ENCODE data around the gene MBP. TPM values are rescaled to one million over a fixed set of nuclear protein-coding genes. Genes with fewer than 3 reads are reported as not detected.

The MBP gene
- total RNA-seq, 1 donor from 2014 or later, result 92.7 TPM

- intact Hi-C loops (cut with micrococcal nuclease), result no loop called here
Observed at GRCh38 chr18:77072566-77072965, 60.0 kb downstream of the MBP start.

GRCh38 chr18:77071711-77072292 lies 60.8 kb downstream of the MBP start:
- DNase-seq, result no peak
- intact Hi-C loops (cut with micrococcal nuclease), result no loop called here
- ATAC-seq (ENCODE audit: low read depth), result no peak
- H3K9me3 Mint-ChIP-seq, result no peaks in the 10 kb centered on the region
- no peaks in the 10 kb centered on the region for H3K27me3 Mint-ChIP-seq
- H3K27ac Mint-ChIP-seq, result peak overlapping the region; percentile 94
- peaks cover 83% of the 10 kb centered on the region for H3K4me1 Mint-ChIP-seq
- ChIA-PET POLR2A (interaction anchor here (0.9 to 12.6 kb wide), 6 partner anchors 8 to 60 kb away, joined by 3 to 171 read pairs (median 4); partner anchors contain the start of gene MBP), CTCF (interaction anchor here (1.4 to 5.4 kb wide), 2 partner anchors 17 to 91 kb away, joined by 3 to 43 read pairs; no protein-coding TSS in a partner anchor)
- H3K4me3 Mint-ChIP-seq, result peak overlapping the region; percentile 42
- no peak for TF ChIP-seq CTCF (IDR thresholded peaks at IDR 0.05)
- H3K36me3 Mint-ChIP-seq (ENCODE audit: low read depth), result peaks cover 53% of the 10 kb centered on the region

More at GRCh38 chr18:77072566-77072965, 60.0 kb downstream of the MBP start:
- ChIA-PET POLR2A (interaction anchor here (0.9 to 12.6 kb wide), 4 partner anchors 8 to 60 kb away, joined by 3 to 171 read pairs (median 67); partner anchors contain the start of gene MBP), CTCF (interaction anchor here (1.4 kb wide), 1 partner anchor 92 kb away, joined by 3 read pairs; no protein-coding TSS in a partner anchor)
- DNase-seq (no peak), ATAC-seq (ENCODE audit: low read depth) (no peak)
- H3K27ac Mint-ChIP-seq, result no peak overlapping the region
- H3K4me3 Mint-ChIP-seq, result no peak overlapping the region
- no peaks in the 10 kb centered on the region for H3K9me3 Mint-ChIP-seq
- no peak for TF ChIP-seq CTCF (IDR thresholded peaks at IDR 0.05)
- H3K4me1 Mint-ChIP-seq, result peaks cover 77% of the 10 kb centered on the region
- H3K36me3 Mint-ChIP-seq (ENCODE audit: low read depth), result peaks cover 54% of the 10 kb centered on the region
- H3K27me3 Mint-ChIP-seq, result no peaks in the 10 kb centered on the region

- Mint-ChIP-seq H3K36me3 (ENCODE audit: low read depth) (peaks cover 51% of the 10 kb centered on the region), H3K4me1 (peaks cover 90% of the 10 kb centered on the region), H3K4me3 (no peak overlapping the region), H3K27me3 (no peaks in the 10 kb centered on the region), H3K27ac (peak overlapping the region; percentile 94), H3K9me3 (no peaks in the 10 kb centered on the region)
- ChIA-PET CTCF (interaction anchor here (1.1 to 5.4 kb wide), 2 partner anchors 16 to 37 kb away, joined by 3 to 43 read pairs; no protein-coding TSS in a partner anchor), POLR2A (interaction anchor here (0.9 to 12.6 kb wide), 6 partner anchors 12 to 61 kb away, joined by 3 to 171 read pairs (median 68); partner anchors contain the start of gene MBP)
- intact Hi-C loops (cut with micrococcal nuclease), result no loop called here
- ATAC-seq (ENCODE audit: low read depth) (no peak), DNase-seq (no peak)
- TF ChIP-seq CTCF (IDR thresholded peaks at IDR 0.05), result no peak
Observed at GRCh38 chr18:77071061-77071460, 61.5 kb downstream of the MBP start.

GRCh38 chr18:77070627-77071026 lies 62.0 kb downstream of the MBP start:
- ChIA-PET CTCF (interaction anchor here (0.7 to 5.4 kb wide), 4 partner anchors 15 to 70 kb away, joined by 3 to 43 read pairs (median 5); no protein-coding TSS in a partner anchor), POLR2A (interaction anchor here (0.9 to 12.6 kb wide), 8 partner anchors 10 to 66 kb away, joined by 3 to 171 read pairs (median 16); partner anchors contain the start of gene MBP)
- intact Hi-C loops (cut with micrococcal nuclease), result no loop called here
- Mint-ChIP-seq H3K4me1 (peaks cover 92% of the 10 kb centered on the region), H3K27ac (peak overlapping the region; percentile 94), H3K36me3 (ENCODE audit: low read depth) (peaks cover 52% of the 10 kb centered on the region), H3K27me3 (no peaks in the 10 kb centered on the region), H3K4me3 (no peak overlapping the region), H3K9me3 (no peaks in the 10 kb centered on the region)
- TF ChIP-seq CTCF (IDR thresholded peaks at IDR 0.05), result no peak
- DNase-seq (no peak), ATAC-seq (ENCODE audit: low read depth) (no peak)

- POLR2A ChIA-PET, result interaction anchor here (1.0 to 12.6 kb wide), 10 partner anchors 9 to 142 kb away, joined by 3 to 171 read pairs (median 8); partner anchors contain the start of gene MBP
- H3K9me3 Mint-ChIP-seq, result peaks cover 2% of the 10 kb centered on the region
- peak overlapping the region; percentile 67 for H3K4me3 Mint-ChIP-seq
- peaks cover 95% of the 10 kb centered on the region for H3K4me1 Mint-ChIP-seq
- DNase-seq (no peak), ATAC-seq (ENCODE audit: low read depth) (no peak)
- CTCF ChIA-PET, result interaction anchor here (0.7 to 5.4 kb wide), 6 partner anchors 15 to 142 kb away, joined by 3 to 43 read pairs (median 6); no protein-coding TSS in a partner anchor
- H3K27me3 Mint-ChIP-seq, result no peaks in the 10 kb centered on the region
- no peak for TF ChIP-seq CTCF (IDR thresholded peaks at IDR 0.05)
- H3K27ac Mint-ChIP-seq, result peak overlapping the region; percentile 94
- intact Hi-C loops (cut with micrococcal nuclease), result loop anchor here (5.0 kb wide), 2 partner anchors 137 to 578 kb away; no protein-coding TSS in a partner anchor
- H3K36me3 Mint-ChIP-seq (ENCODE audit: low read depth), result peaks cover 51% of the 10 kb centered on the region
Observed at GRCh38 chr18:77069931-77070330, 62.7 kb downstream of the MBP start.
